Endodermal cell (in vitro differentiated cells): ENCODE data around the gene LENEP. TPM values are rescaled to one million over a fixed set of nuclear protein-coding genes. Genes with fewer than 3 reads are reported as not detected.

Experiments
- DNase-seq: peaks from one replicate; pipeline ENCODE4 v3.0.0-alpha.2; 2017
- H3K27ac ChIP-seq: 2 replicates; pipeline ENCODE4 v1.5.1; 2013; ENCODE audit warnings: mild to moderate bottlenecking, low read depth, low read length, moderate library complexity
- H3K27me3 ChIP-seq: 2 replicates; pipeline ENCODE4 v1.6.1; 2013; ENCODE audit warnings: mild to moderate bottlenecking, low read length, moderate library complexity; ENCODE audit not compliant: insufficient read depth, control insufficient read depth, poor library complexity, severe bottlenecking
- H3K36me3 ChIP-seq: 2 replicates; pipeline ENCODE4 v1.7.0; 2013; ENCODE audit warnings: mild to moderate bottlenecking, low read length, moderate library complexity; ENCODE audit not compliant: control insufficient read depth, insufficient read depth
- H3K4me1 ChIP-seq: one replicate; pipeline ENCODE4 v1.7.0; 2013; ENCODE audit warnings: low read length; ENCODE audit not compliant: control insufficient read depth, insufficient read depth
- H3K4me3 ChIP-seq: 2 replicates; pipeline ENCODE4 v1.5.1; 2013; ENCODE audit warnings: mild to moderate bottlenecking, low read length, moderate library complexity
- H3K9ac ChIP-seq: 2 replicates; pipeline ENCODE4 v1.6.1; 2013; ENCODE audit warnings: mild to moderate bottlenecking, low read length, moderate library complexity; ENCODE audit not compliant: poor library complexity, severe bottlenecking; ENCODE audit errors: extremely low read depth
- H3K9me3 ChIP-seq: 2 replicates; pipeline ENCODE4 v1.6.1; 2013; ENCODE audit warnings: mild to moderate bottlenecking, low read length, moderate library complexity; ENCODE audit not compliant: control insufficient read depth
- H3K27ac Mint-ChIP-seq: 2 replicates; pipeline ENCODE4 v1.8.0; 2020; ENCODE audit warnings: mixed read lengths
- H3K27me3 Mint-ChIP-seq: 2 replicates; pipeline ENCODE4 v1.8.0; 2021; ENCODE audit warnings: mild to moderate bottlenecking, mixed read lengths; ENCODE audit not compliant: insufficient read depth
- H3K36me3 Mint-ChIP-seq: 2 replicates; pipeline ENCODE4 v1.8.0; 2020; ENCODE audit warnings: low read depth, mixed read lengths
- H3K4me1 Mint-ChIP-seq: 2 replicates; pipeline ENCODE4 v1.8.0; 2020; ENCODE audit warnings: mixed read lengths
- H3K4me3 Mint-ChIP-seq: 2 replicates; pipeline ENCODE4 v1.8.0; 2020; ENCODE audit warnings: mild to moderate bottlenecking, moderate library complexity, mixed read lengths
- H3K9me3 Mint-ChIP-seq: 2 replicates; pipeline ENCODE4 v1.8.0; 2020; ENCODE audit warnings: mild to moderate bottlenecking, mixed read lengths
- WGBS, 2 experiments: methylation state at CpG; one replicate each; pipeline versions ENCODE4 v1.1.5 to v1.1.7; 2013; ENCODE audit warnings: missing lambda C conversion rate in 2 of 2, mixed read lengths in 1 of 2; ENCODE audit not compliant: insufficient coverage in 1 of 2, insufficient read length in 1 of 2; 5-methylcytosine and 5-hydroxymethylcytosine counted together
- total RNA-seq, 2 donors: library from RNA; stranded (reverse); fragmentation: NEBNext Ultra II Directional in 1 of 2; extraction: Animal tissue kit (Norgen Biotek cat#: 25700) in 1 of 2; gene quantifications; 2 replicates in 1 of 2; 3 replicates in 1 of 2; pipeline ENCODE4 v1.2.1, GENCODE V29; 2021
- TF ChIP-seq, protein P1 (sequence below): fragments of 200-600 bp; sonication (generic); conservative IDR thresholded peaks from 2 replicates; pipeline ENCODE4 v1.5.0; 2021; ENCODE audit warnings: antibody characterized with exemption, mild to moderate bottlenecking

The LENEP gene
- total RNA-seq, 2 donors from 2014 or later: 2.0 TPM; not detected in 1

DNA sequence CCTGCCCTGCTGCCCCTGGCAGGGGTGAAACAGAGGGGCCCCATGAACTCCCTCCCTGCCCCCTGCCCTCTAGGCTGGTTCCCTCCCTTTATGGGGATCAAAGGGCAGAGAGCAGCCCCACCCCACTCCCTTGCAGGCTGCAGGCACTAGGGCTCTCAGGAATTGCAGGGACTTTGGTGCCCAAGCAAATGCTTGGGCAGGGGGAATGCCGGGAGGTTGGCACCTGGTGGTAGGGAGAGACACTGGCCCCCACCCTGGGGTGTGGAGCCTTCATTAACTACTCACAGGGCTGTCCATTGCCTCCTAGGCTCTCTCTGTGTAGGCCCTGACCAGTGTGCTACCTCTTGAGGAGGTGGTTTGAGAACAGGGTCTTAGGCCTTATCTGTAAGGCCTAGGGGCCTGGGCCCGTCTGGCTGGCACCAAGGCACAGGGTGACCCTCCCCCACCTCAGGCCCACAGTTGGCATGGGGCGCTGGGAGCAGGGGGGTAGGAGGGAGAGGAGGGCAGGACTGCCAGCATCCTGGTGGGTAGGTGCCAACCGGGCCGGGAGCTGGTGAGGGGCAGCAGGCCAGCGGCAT lies 14.0 kb downstream of the LENEP start:
- Histone ChIP-seq H3K36me3 (no peaks in the 10 kb centered on the region), H3K27ac (no peak overlapping the region), H3K27me3 (no peaks in the 10 kb centered on the region), H3K9me3 (no peaks in the 10 kb centered on the region), H3K4me3 (no peak overlapping the region), H3K4me1 (peaks cover 9% of the 10 kb centered on the region), H3K9ac (no peak overlapping the region)
- Mint-ChIP-seq H3K4me3 (no peak overlapping the region), H3K27me3 (no peaks in the 10 kb centered on the region), H3K27ac (no peak overlapping the region), H3K4me1 (peaks cover 20% of the 10 kb centered on the region), H3K36me3 (no peaks in the 10 kb centered on the region), H3K9me3 (no peaks in the 10 kb centered on the region)
- DNase-seq: no peak
- WGBS, 2 experiments: 89% methylated on average over 6 of the region's 6 CpGs; no CpG with 5 or more reads in 1 of the 2 experiments
- TF ChIP-seq, protein P1, sequence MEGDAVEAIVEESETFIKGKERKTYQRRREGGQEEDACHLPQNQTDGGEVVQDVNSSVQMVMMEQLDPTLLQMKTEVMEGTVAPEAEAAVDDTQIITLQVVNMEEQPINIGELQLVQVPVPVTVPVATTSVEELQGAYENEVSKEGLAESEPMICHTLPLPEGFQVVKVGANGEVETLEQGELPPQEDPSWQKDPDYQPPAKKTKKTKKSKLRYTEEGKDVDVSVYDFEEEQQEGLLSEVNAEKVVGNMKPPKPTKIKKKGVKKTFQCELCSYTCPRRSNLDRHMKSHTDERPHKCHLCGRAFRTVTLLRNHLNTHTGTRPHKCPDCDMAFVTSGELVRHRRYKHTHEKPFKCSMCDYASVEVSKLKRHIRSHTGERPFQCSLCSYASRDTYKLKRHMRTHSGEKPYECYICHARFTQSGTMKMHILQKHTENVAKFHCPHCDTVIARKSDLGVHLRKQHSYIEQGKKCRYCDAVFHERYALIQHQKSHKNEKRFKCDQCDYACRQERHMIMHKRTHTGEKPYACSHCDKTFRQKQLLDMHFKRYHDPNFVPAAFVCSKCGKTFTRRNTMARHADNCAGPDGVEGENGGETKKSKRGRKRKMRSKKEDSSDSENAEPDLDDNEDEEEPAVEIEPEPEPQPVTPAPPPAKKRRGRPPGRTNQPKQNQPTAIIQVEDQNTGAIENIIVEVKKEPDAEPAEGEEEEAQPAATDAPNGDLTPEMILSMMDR: no peak

GRCh38 chr1:155008015-155008941 lies 14.9 kb downstream of the LENEP start:
- WGBS, 2 experiments: 90 to 93% methylated on average over 3 to 14 of the region's 16 CpGs
- Mint-ChIP-seq H3K9me3 (no peaks in the 10 kb centered on the region), H3K27ac (no peak overlapping the region), H3K4me1 (peaks cover 22% of the 10 kb centered on the region), H3K36me3 (peaks cover 5% of the 10 kb centered on the region), H3K27me3 (no peaks in the 10 kb centered on the region), H3K4me3 (no peak overlapping the region)
- H3K9ac ChIP-seq: no peak overlapping the region
- peaks cover 9% of the 10 kb centered on the region for H3K4me1 ChIP-seq
- TF ChIP-seq, protein P1: no peak
- no peaks in the 10 kb centered on the region for H3K27me3 ChIP-seq
- H3K27ac ChIP-seq: no peak overlapping the region
- no peak for DNase-seq
- H3K4me3 ChIP-seq: no peak overlapping the region
- H3K36me3 ChIP-seq: no peaks in the 10 kb centered on the region
- no peaks in the 10 kb centered on the region for H3K9me3 ChIP-seq

GRCh38 chr1:155009221-155009711 lies 15.9 kb downstream of the LENEP start:
- H3K9ac ChIP-seq: no peak overlapping the region
- no peaks in the 10 kb centered on the region for H3K27me3 ChIP-seq
- H3K27ac Mint-ChIP-seq: no peak overlapping the region
- TF ChIP-seq, protein P1: no peak
- H3K36me3 ChIP-seq: no peaks in the 10 kb centered on the region
- peaks cover 19% of the 10 kb centered on the region for H3K4me1 Mint-ChIP-seq
- peaks cover 7% of the 10 kb centered on the region for H3K4me1 ChIP-seq
- peaks cover 7% of the 10 kb centered on the region for H3K36me3 Mint-ChIP-seq
- H3K27ac ChIP-seq: no peak overlapping the region
- H3K27me3 Mint-ChIP-seq: no peaks in the 10 kb centered on the region
- H3K4me3 Mint-ChIP-seq: no peak overlapping the region
- no peak for DNase-seq
- 91 to 100% methylated on average over 4 to 12 of the region's 12 CpGs for WGBS, 2 experiments
- no peaks in the 10 kb centered on the region for H3K9me3 Mint-ChIP-seq
- H3K9me3 ChIP-seq: no peaks in the 10 kb centered on the region
- no peak overlapping the region for H3K4me3 ChIP-seq
